Measurements from ENCODE around the gene AMPD2.

Gene AMPD2

GRCh38 chr1:109622895-109623294, 3.3 kb downstream of the AMPD2 start:
- H3K4me3 Mint-ChIP-seq, result peak overlapping the region; percentile 94
- no peak for DNase-seq
- peaks cover 12% of the 10 kb centered on the region for H3K36me3 Mint-ChIP-seq (ENCODE audit: low read depth)
- H3K27me3 Mint-ChIP-seq, result no peaks in the 10 kb centered on the region
- H3K9me3 Mint-ChIP-seq, result no peaks in the 10 kb centered on the region
- ATAC-seq, result no peak
- peak overlapping the region; percentile 58 for H3K27ac Mint-ChIP-seq
- H3K4me1 Mint-ChIP-seq, result peaks cover 49% of the 10 kb centered on the region

GRCh38 chr1:109623601-109624161, 4.0 kb downstream of the AMPD2 start:
- H3K4me3 Mint-ChIP-seq, result peak overlapping the region; percentile 53
- no peaks in the 10 kb centered on the region for H3K27me3 Mint-ChIP-seq

GRCh38 chr1:109624201-109625010, 4.8 kb downstream of the AMPD2 start:
- Mint-ChIP-seq H3K27ac (peak overlapping the region; percentile 52), H3K4me3 (no peak overlapping the region), H3K4me1 (peaks cover 36% of the 10 kb centered on the region), H3K27me3 (no peaks in the 10 kb centered on the region), H3K36me3 (ENCODE audit: low read depth) (peaks cover 15% of the 10 kb centered on the region), H3K9me3 (no peaks in the 10 kb centered on the region)
- DNase-seq (no peak), ATAC-seq (no peak)

More at GRCh38 chr1:109623601-109624161, 4.0 kb downstream of the AMPD2 start:
- Mint-ChIP-seq H3K36me3 (ENCODE audit: low read depth) (peaks cover 13% of the 10 kb centered on the region), H3K9me3 (no peaks in the 10 kb centered on the region), H3K27ac (peak overlapping the region; percentile 61), H3K4me1 (peaks cover 43% of the 10 kb centered on the region)
- DNase-seq (no peak), ATAC-seq (no peak)

- no peak overlapping the region for H3K4me3 Mint-ChIP-seq
- H3K36me3 Mint-ChIP-seq (ENCODE audit: low read depth), result peaks cover 20% of the 10 kb centered on the region
- peaks cover 33% of the 10 kb centered on the region for H3K4me1 Mint-ChIP-seq
- ATAC-seq (no peak), DNase-seq (no peak)
- H3K27ac Mint-ChIP-seq, result no peak overlapping the region
- no peaks in the 10 kb centered on the region for H3K27me3 Mint-ChIP-seq
- H3K9me3 Mint-ChIP-seq, result no peaks in the 10 kb centered on the region
Measured at GRCh38 chr1:109625176-109625575, 5.5 kb downstream of the AMPD2 start.

- H3K27ac Mint-ChIP-seq, result no peak overlapping the region
- no peaks in the 10 kb centered on the region for H3K9me3 Mint-ChIP-seq
- ATAC-seq (no peak), DNase-seq (no peak)
- no peaks in the 10 kb centered on the region for H3K27me3 Mint-ChIP-seq
- no peak overlapping the region for H3K4me3 Mint-ChIP-seq
- H3K4me1 Mint-ChIP-seq, result peaks cover 33% of the 10 kb centered on the region
- peaks cover 20% of the 10 kb centered on the region for H3K36me3 Mint-ChIP-seq (ENCODE audit: low read depth)
Measured at GRCh38 chr1:109625601-109626560, 6.2 kb downstream of the AMPD2 start.

GRCh38 chr1:109626682-109627408, 7.2 kb downstream of the AMPD2 start:
- Mint-ChIP-seq H3K36me3 (ENCODE audit: low read depth) (peaks cover 24% of the 10 kb centered on the region), H3K27ac (no peak overlapping the region), H3K9me3 (no peaks in the 10 kb centered on the region), H3K4me3 (no peak overlapping the region), H3K4me1 (peaks cover 27% of the 10 kb centered on the region), H3K27me3 (no peaks in the 10 kb centered on the region)
- no peak for DNase-seq
- no peak for ATAC-seq

- no peaks in the 10 kb centered on the region for H3K9me3 Mint-ChIP-seq
- no peak overlapping the region for H3K4me3 Mint-ChIP-seq
- no peak for DNase-seq
- peaks cover 17% of the 10 kb centered on the region for H3K4me1 Mint-ChIP-seq
- H3K27ac Mint-ChIP-seq, result no peak overlapping the region
- ATAC-seq, result no peak
- H3K36me3 Mint-ChIP-seq (ENCODE audit: low read depth), result peaks cover 24% of the 10 kb centered on the region
- no peaks in the 10 kb centered on the region for H3K27me3 Mint-ChIP-seq
Measured at GRCh38 chr1:109627692-109628399, 8.2 kb downstream of the AMPD2 start.

- H3K4me3 Mint-ChIP-seq, result no peak overlapping the region
- peak; percentile 13 for ATAC-seq
- H3K9me3 Mint-ChIP-seq, result no peaks in the 10 kb centered on the region
- no peak overlapping the region for H3K27ac Mint-ChIP-seq
- peaks cover 8% of the 10 kb centered on the region for H3K4me1 Mint-ChIP-seq
- no peaks in the 10 kb centered on the region for H3K27me3 Mint-ChIP-seq
- DNase-seq, result no peak
- H3K36me3 Mint-ChIP-seq (ENCODE audit: low read depth), result peaks cover 24% of the 10 kb centered on the region
Measured at GRCh38 chr1:109628540-109629321, 9.1 kb downstream of the AMPD2 start.

GRCh38 chr1:109629372-109630030, 9.9 kb downstream of the AMPD2 start:
- H3K4me1 Mint-ChIP-seq, result peaks cover 7% of the 10 kb centered on the region
- H3K27me3 Mint-ChIP-seq, result no peaks in the 10 kb centered on the region
- H3K27ac Mint-ChIP-seq, result no peak overlapping the region
- no peak for ATAC-seq
- no peak for DNase-seq
- H3K9me3 Mint-ChIP-seq, result no peaks in the 10 kb centered on the region
- no peak overlapping the region for H3K4me3 Mint-ChIP-seq
- peaks cover 24% of the 10 kb centered on the region for H3K36me3 Mint-ChIP-seq (ENCODE audit: low read depth)

- peak; percentile 51 for DNase-seq
- H3K36me3 Mint-ChIP-seq (ENCODE audit: low read depth), result peaks cover 24% of the 10 kb centered on the region
Measured at GRCh38 chr1:109630081-109630897, 10.7 kb downstream of the AMPD2 start.

GRCh38 chr1:109630898-109631512, 11.4 kb downstream of the AMPD2 start:
- Mint-ChIP-seq H3K4me3 (no peak overlapping the region), H3K36me3 (ENCODE audit: low read depth) (peaks cover 24% of the 10 kb centered on the region), H3K9me3 (no peaks in the 10 kb centered on the region), H3K4me1 (peaks cover 18% of the 10 kb centered on the region), H3K27me3 (no peaks in the 10 kb centered on the region), H3K27ac (no peak overlapping the region)
- no peak for DNase-seq
- ATAC-seq, result no peak

More at GRCh38 chr1:109630081-109630897, 10.7 kb downstream of the AMPD2 start:
- peaks cover 11% of the 10 kb centered on the region for H3K4me1 Mint-ChIP-seq
- H3K9me3 Mint-ChIP-seq, result no peaks in the 10 kb centered on the region
- no peak overlapping the region for H3K4me3 Mint-ChIP-seq
- H3K27me3 Mint-ChIP-seq, result no peaks in the 10 kb centered on the region
- no peak for ATAC-seq
- H3K27ac Mint-ChIP-seq, result no peak overlapping the region
